H9 (cell line): ENCODE measurements around the gene SMPD2. TPM values are rescaled to one million over a fixed set of nuclear protein-coding genes. Genes with fewer than 3 reads are reported as not detected.

Experiments
- DNase-seq: peaks from one replicate; pipeline ENCODE4 v3.0.0-alpha.2; 2017
- H2AFZ ChIP-seq: one replicate; pipeline ENCODE4 v1.6.1; 2013; ENCODE audit warnings: mild to moderate bottlenecking, low read length, control low read depth, moderate library complexity
- H2AK5ac ChIP-seq: 2 replicates; pipeline ENCODE4 v1.6.1; 2013; ENCODE audit warnings: low read length, control low read depth, mixed read lengths; ENCODE audit not compliant: insufficient read length
- H2BK120ac ChIP-seq: one replicate; pipeline ENCODE4 v1.6.1; 2013; ENCODE audit warnings: low read depth, mild to moderate bottlenecking, low read length, control low read depth, inconsistent platforms; ENCODE audit not compliant: poor library complexity, severe bottlenecking
- H2BK12ac ChIP-seq: 2 replicates; pipeline ENCODE4 v1.6.1; 2013; ENCODE audit warnings: low read length, control low read depth, mixed read lengths, low read depth; ENCODE audit not compliant: insufficient read length
- H2BK15ac ChIP-seq: 2 replicates; pipeline ENCODE4 v1.6.1; 2013; ENCODE audit warnings: low read depth, low read length, control low read depth
- H2BK20ac ChIP-seq: one replicate; pipeline ENCODE4 v1.6.1; 2013; ENCODE audit warnings: low read depth, mild to moderate bottlenecking, low read length, control low read depth, inconsistent platforms; ENCODE audit not compliant: poor library complexity, severe bottlenecking
- H2BK5ac ChIP-seq: 2 replicates; pipeline ENCODE4 v1.6.1; 2013; ENCODE audit warnings: low read length, control low read depth, mixed read lengths; ENCODE audit not compliant: insufficient read length
- H3K14ac ChIP-seq: 2 replicates; pipeline ENCODE4 v1.6.1; 2013; ENCODE audit warnings: low read length, control low read depth; ENCODE audit not compliant: insufficient read depth
- H3K18ac ChIP-seq: 2 replicates; pipeline ENCODE4 v1.6.1; 2013; ENCODE audit warnings: low read depth, mild to moderate bottlenecking, mixed read lengths, low read length, control low read depth; ENCODE audit not compliant: insufficient read length
- H3K23ac ChIP-seq: 2 replicates; pipeline ENCODE4 v1.6.1; 2013; ENCODE audit warnings: low read length, control low read depth, mixed read lengths, low read depth; ENCODE audit not compliant: insufficient read length
- H3K23me2 ChIP-seq: 2 replicates; pipeline ENCODE4 v1.6.1; 2013; ENCODE audit warnings: low read depth, mild to moderate bottlenecking, mixed read lengths, low read length, control low read depth; ENCODE audit not compliant: insufficient read length, poor library complexity, severe bottlenecking
- H3K27ac ChIP-seq: 2 replicates; pipeline ENCODE4 v1.5.1; 2013; ENCODE audit warnings: low read length, control low read depth, mixed read lengths, low read depth; ENCODE audit not compliant: insufficient read length
- H3K27me3 ChIP-seq: 2 replicates; pipeline ENCODE4 v1.6.1; 2013; ENCODE audit warnings: low read length, control low read depth, inconsistent platforms; ENCODE audit not compliant: insufficient read depth
- H3K4ac ChIP-seq: 2 replicates; pipeline ENCODE4 v1.6.1; 2013; ENCODE audit warnings: low read depth, mild to moderate bottlenecking, control low read depth, inconsistent platforms, low read length, moderate library complexity
- H3K4me1 ChIP-seq: 2 replicates; pipeline ENCODE4 v1.6.1; 2013; ENCODE audit warnings: low read length, control low read depth, inconsistent platforms; ENCODE audit not compliant: insufficient read depth
- H3K4me2 ChIP-seq: 2 replicates; pipeline ENCODE4 v1.6.1; 2013; ENCODE audit warnings: low read length, control low read depth, mixed read lengths; ENCODE audit not compliant: insufficient read length, insufficient read depth
- H3K56ac ChIP-seq: 2 replicates; pipeline ENCODE4 v1.6.1; 2013; ENCODE audit warnings: low read depth, mild to moderate bottlenecking, mixed read lengths, low read length, control low read depth; ENCODE audit not compliant: insufficient read length
- H3K79me1 ChIP-seq: 2 replicates; pipeline ENCODE4 v1.6.1; 2013; ENCODE audit warnings: low read depth, mild to moderate bottlenecking, moderate library complexity, low read length, control low read depth, inconsistent platforms; ENCODE audit not compliant: insufficient read depth, poor library complexity, severe bottlenecking
- H3K79me2 ChIP-seq: 2 replicates; pipeline ENCODE4 v1.6.1; 2013; ENCODE audit warnings: low read length, control low read depth, inconsistent platforms; ENCODE audit not compliant: insufficient read depth
- H3K9ac ChIP-seq: 2 replicates; pipeline ENCODE4 v1.6.1; 2013; ENCODE audit warnings: low read length, control low read depth, mixed read lengths; ENCODE audit not compliant: insufficient read length; ENCODE audit errors: extremely low read depth
- H3K9me3 ChIP-seq: one replicate; pipeline ENCODE4 v1.6.1; 2013; ENCODE audit warnings: low read depth, low read length, inconsistent platforms; ENCODE audit not compliant: control insufficient read depth
- H3T11ph ChIP-seq: one replicate; pipeline ENCODE4 v1.6.1; 2013; ENCODE audit warnings: mild to moderate bottlenecking, low read length, control low read depth, inconsistent platforms
- H4K20me1 ChIP-seq: one replicate; pipeline ENCODE4 v1.6.1; 2013; ENCODE audit not compliant: control insufficient read depth, insufficient read length, insufficient read depth
- H4K5ac ChIP-seq: 2 replicates; pipeline ENCODE4 v1.6.1; 2013; ENCODE audit warnings: low read depth, mild to moderate bottlenecking, mixed read lengths, low read length, control low read depth; ENCODE audit not compliant: insufficient read length
- H4K8ac ChIP-seq: replicated peaks from 2 replicates; pipeline ENCODE4 v1.6.1; 2013; ENCODE audit warnings: low read length, control low read depth, mixed read lengths, low read depth; ENCODE audit not compliant: insufficient read length
- H4K91ac ChIP-seq: 2 replicates; pipeline ENCODE4 v1.6.1; 2013; ENCODE audit warnings: low read depth, mild to moderate bottlenecking, moderate library complexity, mixed read lengths, low read length, control low read depth; ENCODE audit not compliant: insufficient read length
- H3K27ac Mint-ChIP-seq, 3 experiments: 2 replicates in 2 of 3; 3 replicates in 1 of 3; pipeline ENCODE4 v1.8.0; 2020 to 2021; ENCODE audit warnings: mixed read lengths in 3 of 3, mild to moderate bottlenecking in 1 of 3, moderate library complexity in 1 of 3
- H3K27me3 Mint-ChIP-seq: 2 replicates; pipeline ENCODE4 v1.8.0; 2021; ENCODE audit warnings: low read depth, mild to moderate bottlenecking, moderate library complexity, mixed read lengths
- H3K36me3 Mint-ChIP-seq, 3 experiments: 2 replicates in 2 of 3; 3 replicates in 1 of 3; pipeline ENCODE4 v1.8.0; 2020 to 2021; ENCODE audit warnings: low read depth in 3 of 3, mixed read lengths in 3 of 3; ENCODE audit not compliant: insufficient read depth in 1 of 3
- H3K4me1 Mint-ChIP-seq, 2 experiments: 2 replicates each; pipeline ENCODE4 v1.8.0; 2020; ENCODE audit warnings: mixed read lengths in 2 of 2
- H3K4me3 Mint-ChIP-seq, 2 experiments: 2 replicates in 1 of 2; 3 replicates in 1 of 2; pipeline ENCODE4 v1.8.0; 2020 to 2021; ENCODE audit warnings: mild to moderate bottlenecking in 2 of 2, mixed read lengths in 2 of 2, moderate library complexity in 1 of 2
- H3K9me3 Mint-ChIP-seq, 2 experiments: 2 replicates in 1 of 2; 3 replicates in 1 of 2; pipeline ENCODE4 v1.8.0; 2020; ENCODE audit warnings: mild to moderate bottlenecking in 2 of 2, mixed read lengths in 2 of 2, moderate library complexity in 1 of 2
- CTCF ChIP-seq: fragments of 200-600 bp; sonication (generic); conservative IDR thresholded peaks from 3 replicates; pipeline ENCODE4 v1.8.0; 2021; ENCODE audit warnings: antibody characterized with exemption, mild to moderate bottlenecking
- WGBS: extraction: QIAGEN DNeasy Blood & Tissue Kit; methylation state at CpG from one replicate; pipeline ENCODE4 v1.1.7; 2013; ENCODE audit warnings: missing lambda C conversion rate, low lambda C conversion rate, mixed read lengths; ENCODE audit not compliant: insufficient read length; ENCODE audit errors: extremely low coverage; 5-methylcytosine and 5-hydroxymethylcytosine counted together
- total RNA-seq: library from RNA; stranded (reverse); gene quantifications from 2 replicates; pipeline ENCODE4 v1.2.1, GENCODE V29; 2021

SMPD2 gene
- total RNA-seq, 1 experiment from 2014 or later, result 13.0 TPM

- Histone ChIP-seq H3K79me1 (no peaks in the 10 kb centered on the region), H2BK15ac (no peak overlapping the region), H2BK120ac (no peak overlapping the region), H3K79me2 (no peaks in the 10 kb centered on the region), H2AK5ac (no peak overlapping the region), H3T11ph (no peak overlapping the region), H4K8ac (no peak overlapping the region), H3K23ac (no peak overlapping the region), H3K9me3 (no peaks in the 10 kb centered on the region), H3K23me2 (no peaks in the 10 kb centered on the region), H3K27me3 (no peaks in the 10 kb centered on the region), H3K56ac (no peak overlapping the region), H4K91ac (no peak overlapping the region), H3K18ac (no peak overlapping the region), H3K4me1 (no peaks in the 10 kb centered on the region), H2AFZ (no peak overlapping the region), H2BK20ac (no peak overlapping the region), H3K14ac (no peak overlapping the region), H4K5ac (no peak overlapping the region), H2BK12ac (no peak overlapping the region), H2BK5ac (no peak overlapping the region), H3K4me2 (no peak overlapping the region), H3K27ac (no peak overlapping the region), H4K20me1 (no peaks in the 10 kb centered on the region), H3K9ac (no peak overlapping the region), H3K4ac (no peak overlapping the region)
- Mint-ChIP-seq H3K36me3 (no peaks in the 10 kb centered on the region), H3K4me3 (no peak overlapping the region), H3K9me3 (no peaks in the 10 kb centered on the region), H3K4me1 (no peaks in the 10 kb centered on the region), H3K27me3 (peaks cover 2% of the 10 kb centered on the region), H3K27ac (no peak overlapping the region)
- no peak for DNase-seq
- no CpG with 5 or more reads among the region's 7 CpGs for WGBS
- TF ChIP-seq CTCF, result no peak
These were observed 11.5 kb upstream of the SMPD2 start for GRCh38 chr6:109428889-109429477.
